ENCODE data around the gene SETD1A. TPM values are rescaled to one million over a fixed set of nuclear protein-coding genes. Genes with fewer than 3 reads are reported as not detected.
A peak's percentile ranks its signal among the peaks of the same experiment; 100 is the strongest.

SETD1A gene
- total and polyA plus RNA-seq, 2 of the 8 experiments (the other 6 are each of a cell fraction or from before 2014, with no cell fraction given), result 4.8 to 29.0 TPM

DNA sequence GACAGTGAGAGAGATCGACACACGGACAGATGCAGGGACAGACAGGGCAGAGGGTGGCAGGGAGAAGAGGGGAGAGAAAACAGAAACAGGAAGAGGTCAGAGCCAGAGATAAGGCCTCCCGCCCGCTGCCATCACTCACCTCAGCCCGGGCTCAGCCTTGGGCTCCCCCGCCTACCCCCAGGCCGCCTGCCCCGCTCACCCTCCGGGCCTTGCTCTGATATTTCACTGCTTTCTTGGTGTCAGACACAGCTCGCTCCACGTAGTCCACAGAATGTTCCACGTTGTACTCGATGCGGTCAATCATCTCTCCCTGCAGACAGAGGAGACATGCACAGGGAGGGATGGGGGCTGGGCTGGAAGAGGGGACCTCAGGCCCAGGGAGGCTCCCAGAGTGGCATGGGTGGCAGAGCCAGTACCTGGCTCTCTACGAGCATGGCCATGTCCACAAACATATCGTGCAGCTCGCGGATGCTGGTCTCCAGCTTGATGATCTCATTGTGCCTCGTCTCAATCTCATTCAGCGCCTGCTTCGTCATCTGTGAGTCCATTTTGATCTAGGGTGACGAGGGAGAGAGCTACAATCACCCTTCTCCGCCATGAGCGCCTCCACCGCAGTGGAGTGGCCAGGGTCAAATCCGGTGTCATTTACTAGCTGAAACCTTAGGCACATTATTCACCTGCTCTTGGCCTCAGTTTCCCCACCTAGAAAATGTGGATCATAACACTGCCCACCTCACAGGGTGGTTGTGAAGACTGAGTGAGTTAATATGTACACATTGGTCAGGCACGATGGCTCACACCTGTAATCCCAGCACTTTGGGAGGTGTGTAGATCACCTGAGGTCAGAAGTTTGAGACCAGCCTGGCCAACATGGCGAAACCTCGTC, 35.6 kb downstream of the SETD1A start:
- Histone ChIP-seq H3K23ac (ENCODE audit: insufficient read length) (no peak overlapping the region), H3K4me1 (replicated peaks in 1 of 4; ENCODE audit: control insufficient read depth in 3 of 4, insufficient read depth in 4 of 4, low read length in 3 of 4) (peaks cover 0 to 13% (median 10%) of the 10 kb centered on the region in 4 experiments; a peak in 6 of 7 replicates), H2BK20ac (ENCODE audit: low read length) (no peak overlapping the region), H3K4ac (replicated peaks; ENCODE audit: insufficient read length, low read depth, low read length) (no peak overlapping the region), H3K14ac (ENCODE audit: insufficient read length) (no peak overlapping the region), H2BK15ac (ENCODE audit: low read length) (no peak overlapping the region), H3K18ac (ENCODE audit: extremely low read depth, low read length) (no peak overlapping the region), H2BK12ac (ENCODE audit: low read depth, low read length) (no peak overlapping the region), H2BK120ac (replicated peaks; ENCODE audit: low read depth, low read length) (no peak overlapping the region), H3K27ac (ENCODE audit: low read depth, low read length) (no peak overlapping the region), H2AK5ac (ENCODE audit: low read depth, low read length) (no peak overlapping the region), H4K91ac (replicated peaks; ENCODE audit: insufficient read length, low read length) (no peak overlapping the region), H3K79me1 (ENCODE audit: low read depth, low read length) (no peaks in the 10 kb centered on the region), H3K27me3 (replicated peaks in 1 of 4; ENCODE audit: control insufficient read depth in 3 of 4, extremely low read depth in 1 of 4, insufficient read depth in 3 of 4, low read length in 3 of 4) (no peaks in the 10 kb centered on the region; a peak in 2 of 7 replicates), H2AFZ (ENCODE audit: low read length) (no peak overlapping the region), H3K9ac (replicated peaks in 1 of 4; ENCODE audit: extremely low read depth in 1 of 4, low read depth in 3 of 4, low read length in 3 of 4) (no peak overlapping the region), H2BK5ac (ENCODE audit: low read depth, low read length) (no peak overlapping the region), H3K56ac (replicated peaks; ENCODE audit: insufficient read length, low read depth, low read length) (no peak overlapping the region), H3K9me3 (ENCODE audit: insufficient read depth in 2 of 2, low read depth in 1 of 2, low read length in 1 of 2) (no peaks in the 10 kb centered on the region), H3K36me3 (ENCODE audit: control insufficient read depth in 2 of 4, insufficient read depth in 4 of 4, low read length in 3 of 4) (no peaks in the 10 kb centered on the region), H3K79me2 (ENCODE audit: control insufficient read depth in 1 of 2, insufficient read depth in 2 of 2, low read length in 2 of 2) (no peaks in the 10 kb centered on the region), H3K23me2 (ENCODE audit: low read depth, low read length) (peaks cover 12% of the 10 kb centered on the region), H4K5ac (ENCODE audit: insufficient read length, low read depth, low read length) (no peak overlapping the region), H4K20me1 (replicated peaks in 1 of 2; ENCODE audit: control insufficient read depth in 1 of 2, insufficient read depth in 2 of 2, low read length in 2 of 2) (peaks cover 0 to 3% of the 10 kb centered on the region in 2 experiments), H3K4me2 (ENCODE audit: insufficient read depth in 1 of 2, low read depth in 2 of 2, low read length in 2 of 2) (no peak overlapping the region), H4K8ac (ENCODE audit: extremely low read depth, insufficient read depth, low read length) (peak overlapping the region; percentile 29; the same call in 1 of the 2 replicates), H3K4me3 (ENCODE audit: extremely low read depth in 1 of 4, insufficient read depth in 2 of 4, low read depth in 3 of 4, low read length in 4 of 4) (no peak overlapping the region)
- POLR2A ChIA-PET (ENCODE audit: partially characterized antibody), result interaction anchor here (0.6 to 1.8 kb wide), 5 partner anchors 9 to 231 kb away, joined by 3 to 5 read pairs (median 4); partner anchors contain the start of genes FUS and KAT8
- CTCF ChIA-PET (ENCODE audit: partially characterized antibody), result interaction anchor here (0.7 to 1.8 kb wide), 7 partner anchors 8 to 210 kb away, joined by 3 to 9 read pairs (median 3); partner anchors contain the start of genes HSD3B7 and KAT8
- FAIRE-seq (no peak), DNase-seq (ENCODE audit: low read depth in 1 of 2, low spot score in 2 of 2) (no peak)
- TF ChIP-seq CBX5 (IDR thresholded peaks at IDR 0.05; ENCODE audit: low read depth, low read length) (no peak), CTBP2 (IDR thresholded peaks at IDR 0.05; ENCODE audit: borderline replicate concordance, insufficient read depth, insufficient read length, low read length) (no peak), POU5F1 (IDR thresholded peaks at IDR 0.05; ENCODE audit: low read depth, low read length) (no peak), ZNF274 (IDR thresholded peaks at IDR 0.05; ENCODE audit: borderline replicate concordance, extremely low read depth, low read length) (no peak), BCL11A (IDR thresholded peaks at IDR 0.05; ENCODE audit: low read depth in 2 of 2, low read length in 2 of 2) (no peak)
- WGBS, 2 experiments (ENCODE audit: extremely low coverage in 1 of 2, insufficient coverage in 1 of 2, insufficient read length in 1 of 2, insufficient replicate concordance in 2 of 2, low coverage in 1 of 2, low lambda C conversion rate in 2 of 2, missing lambda C conversion rate in 1 of 2), result 85% methylated on average over 23 of the region's 29 CpGs; no CpG with 5 or more reads in 1 of the 2 experiments

All from H1 (cell line).